GM19193 (cell line): ENCODE data around the gene TAS2R20.

ENCODE experiments used
- POLR2A ChIP-seq: IDR thresholded peaks from 4 replicates; pipeline ENCODE4 v1.6.1; 2011; ENCODE audit not compliant: insufficient read depth, insufficient read length; ENCODE audit errors: extremely low read depth

TAS2R20 gene

GRCh38 chr12:10967409-10967808 is 30.7 kb downstream of the TAS2R20 start:
- TF ChIP-seq POLR2A = no peak

GRCh38 chr12:10966314-10966713 is 31.8 kb downstream of the TAS2R20 start:
- TF ChIP-seq POLR2A = no peak

- TF ChIP-seq POLR2A = no peak
These were observed 32.6 kb downstream of the TAS2R20 start for GRCh38 chr12:10965476-10965875.

- TF ChIP-seq POLR2A = no peak
These were observed 37.9 kb downstream of the TAS2R20 start for GRCh38 chr12:10960211-10960610.

GRCh38 chr12:10959804-10960203 is 38.3 kb downstream of the TAS2R20 start:
- no peak for TF ChIP-seq POLR2A

- no peak for TF ChIP-seq POLR2A
These were observed 40.4 kb downstream of the TAS2R20 start for GRCh38 chr12:10957741-10958140.

GRCh38 chr12:10956085-10956484 is 42.0 kb downstream of the TAS2R20 start:
- TF ChIP-seq POLR2A = no peak

- TF ChIP-seq POLR2A = no peak
These were observed 45.5 kb downstream of the TAS2R20 start for GRCh38 chr12:10952645-10953044.
